GM12864 (cell line): ENCODE data around the gene CNGA3.
"Not testable (repeated sequence)": the region's sequence is repeated elsewhere in the genome, so short reads cannot be mapped to it uniquely, and the experiment has no call there.

Experiments used
- DNase-seq: peaks from one replicate; pipeline ENCODE4 v3.0.0-alpha.2; 2011; ENCODE audit warnings: low read depth
- H3K4me3 ChIP-seq: 2 replicates; pipeline ENCODE4 v1.5.1; 2011; ENCODE audit warnings: mild to moderate bottlenecking, low read depth, low read length, control low read depth
- CTCF ChIP-seq: IDR thresholded peaks from 2 replicates; pipeline ENCODE4 v1.5.1; 2011; ENCODE audit warnings: low read depth, mild to moderate bottlenecking, moderate library complexity, low read length, control low read depth, inconsistent platforms; ENCODE audit errors: missing control alignments

Gene CNGA3

GRCh38 chr2:98313492-98314250, 32.6 kb upstream of the CNGA3 start:
- TF ChIP-seq CTCF: no peak
- no peak for DNase-seq
- no peak overlapping the region for H3K4me3 ChIP-seq

GRCh38 chr2:98314251-98314650, 32.0 kb upstream of the CNGA3 start:
- TF ChIP-seq CTCF: no peak
- H3K4me3 ChIP-seq: no peak overlapping the region
- no peak for DNase-seq

- DNase-seq: no peak
- no peak for TF ChIP-seq CTCF
- no peak overlapping the region for H3K4me3 ChIP-seq
Observed at GRCh38 chr2:98315957-98316356, 30.3 kb upstream of the CNGA3 start.

GRCh38 chr2:98317214-98317613, 29.0 kb upstream of the CNGA3 start:
- no peak for TF ChIP-seq CTCF
- DNase-seq: no peak
- no peak overlapping the region for H3K4me3 ChIP-seq

GRCh38 chr2:98320171-98320570, 26.1 kb upstream of the CNGA3 start:
- H3K4me3 ChIP-seq, DNase-seq: not testable (repeated sequence)

GRCh38 chr2:98324181-98324580, 22.1 kb upstream of the CNGA3 start:
- H3K4me3 ChIP-seq: no peak overlapping the region
- TF ChIP-seq CTCF: no peak
- DNase-seq: no peak

GRCh38 chr2:98327776-98328175, 18.5 kb upstream of the CNGA3 start:
- DNase-seq: no peak
- TF ChIP-seq CTCF: no peak
- no peak overlapping the region for H3K4me3 ChIP-seq

- H3K4me3 ChIP-seq: no peak overlapping the region
- DNase-seq: no peak
Observed at GRCh38 chr2:98329549-98329948, 16.7 kb upstream of the CNGA3 start.

More at GRCh38 chr2:98329549-98329948, 16.7 kb upstream of the CNGA3 start:
- TF ChIP-seq CTCF: no peak
